Kidney (tissue), 14 donors: ENCODE measurements around the gene SCMH1. TPM values are rescaled to one million over a fixed set of nuclear protein-coding genes. Genes with fewer than 3 reads are reported as not detected.

Source experiments
- DNase-seq, 5 donors: peaks; one replicate each; pipeline ENCODE4 v3.0.0-alpha.2; 2013 to 2020
- FAIRE-seq: peaks from 2 replicates; lab custom pipeline; 2012; peaks lifted over from hg19 to GRCh38; lab: Jason Lieb, UNC
- H3K27ac ChIP-seq, 2 donors: one replicate each; pipeline ENCODE4 v1.7.0; 2013; ENCODE audit warnings: low read depth in 2 of 2, low read length in 2 of 2, inconsistent platforms in 1 of 2
- H3K27me3 ChIP-seq: one replicate; pipeline ENCODE4 v1.7.1; 2013; ENCODE audit warnings: low read length, inconsistent platforms; ENCODE audit not compliant: control insufficient read depth, insufficient read depth
- H3K36me3 ChIP-seq, 3 donors: one replicate each; pipeline versions ENCODE4 v1.7.0 to v1.7.1; 2013; ENCODE audit warnings: low read length in 3 of 3, control low read depth in 1 of 3, inconsistent platforms in 1 of 3; ENCODE audit not compliant: insufficient read depth in 3 of 3, control insufficient read depth in 2 of 3
- H3K4me1 ChIP-seq, 3 donors: one replicate each; pipeline versions ENCODE4 v1.7.0 to v1.7.1; 2013; ENCODE audit warnings: low read length in 3 of 3, inconsistent platforms in 1 of 3, low read depth in 1 of 3; ENCODE audit not compliant: control insufficient read depth in 2 of 3, insufficient read depth in 2 of 3
- H3K4me3 ChIP-seq, 3 donors: one replicate each; pipeline versions ENCODE4 v1.7.0 to v1.8.1; 2013; ENCODE audit warnings: low read length in 3 of 3, control low read depth in 1 of 3, inconsistent platforms in 1 of 3
- H3K9ac ChIP-seq, 3 donors: one replicate each; pipeline versions ENCODE4 v1.7.0 to v1.7.1; 2013; ENCODE audit warnings: low read length in 3 of 3, control low read depth in 1 of 3, inconsistent platforms in 1 of 3
- H3K9me3 ChIP-seq, 3 donors: one replicate each; pipeline versions ENCODE4 v1.7.0 to v1.7.1; 2013; ENCODE audit warnings: low read length in 3 of 3, control low read depth in 1 of 3, inconsistent platforms in 1 of 3; ENCODE audit not compliant: control insufficient read depth in 2 of 3, insufficient read depth in 1 of 3
- intact Hi-C: fragments of 100-400 bp; cut with DNase I; formaldehyde crosslinking; loops from one replicate; pipeline ENCODE4 v1.11.1; 2022
- polyA plus RNA-seq: library from polyadenylated mRNA; stranded (reverse); fragments of 350-450 nt; fragmentation: Illumina TruSeq; extraction: RNeasy Lipid Tissue Mini Kit (QIAGEN cat#74804); gene quantifications from one replicate; pipeline ENCODE4 v1.2.3, GENCODE V29; 2014; ENCODE audit warnings: low read depth, low replicate concordance; ENCODE audit not compliant: insufficient read depth
- total RNA-seq: library from RNA; stranded (reverse); fragmentation: NEBNext Ultra II Directional; extraction: Animal tissue kit (Norgen Biotek cat#: 25700); gene quantifications from one replicate; pipeline ENCODE4 v1.2.1, GENCODE V29; 2021
- TF ChIP-seq, protein P1 (sequence below): IDR thresholded peaks from 3 replicates; pipeline ENCODE4 v1.5.1; 2012; ENCODE audit warnings: mild to moderate bottlenecking, moderate library complexity, borderline replicate concordance; ENCODE audit not compliant: insufficient read depth; ENCODE audit errors: extremely low read depth
- donor health status: control.
- donor health status: control.
- donor health status: control.
- donor health status: control.
- donor health status: control.
- donor health status: DM: yes; HTN: yes; CAD: no.
- donor health status: Normal renal cell carcinoma (clear cell type).

SCMH1 gene
- total and polyA plus RNA-seq, 2 donors from 2014 or later: 26.4 to 58.3 TPM

DNA sequence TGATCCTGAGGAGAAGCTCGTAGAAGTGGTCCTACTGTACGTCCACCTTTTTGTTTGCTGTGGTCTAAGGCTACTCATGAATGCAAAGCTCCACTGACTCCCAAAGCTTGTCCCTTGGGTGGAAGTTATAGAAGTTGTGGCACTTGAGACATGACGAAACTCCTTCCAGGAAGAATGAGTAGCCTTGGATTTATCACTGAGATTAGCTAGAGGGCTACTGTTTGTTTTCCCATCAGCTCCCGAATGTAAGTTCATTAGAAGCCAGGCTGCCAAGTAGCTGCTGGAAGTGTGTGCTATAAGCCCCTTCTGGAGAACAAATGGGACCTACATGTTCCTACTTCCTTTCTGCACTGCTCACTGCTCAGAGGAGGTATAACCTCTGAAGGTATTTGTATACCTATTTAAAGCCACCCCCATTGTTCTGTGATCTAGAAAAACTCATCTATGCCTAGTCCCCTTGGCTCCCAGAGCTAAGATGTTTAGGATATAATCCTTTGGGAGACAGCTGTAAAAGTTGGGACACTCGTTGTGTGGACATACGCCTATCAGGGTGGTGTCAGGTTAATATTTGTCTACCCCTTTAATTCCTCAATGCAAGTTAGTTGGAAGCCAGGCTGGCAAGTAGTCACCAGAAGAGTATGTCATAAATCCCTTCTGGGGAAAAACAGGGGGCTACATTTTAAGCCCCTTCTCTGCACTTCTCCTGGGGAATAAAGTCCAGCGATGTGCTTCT, 72.9 kb downstream of the SCMH1 start:
- no peak for DNase-seq
- peaks cover 0 to 7% (median 4%) of the 10 kb centered on the region in 3 donors for H3K9me3 ChIP-seq
- intact Hi-C loops: no loop called here
- H3K27ac ChIP-seq: no peak overlapping the region
- no peak overlapping the region for H3K9ac ChIP-seq
- no peak for FAIRE-seq
- H3K4me3 ChIP-seq: no peak overlapping the region
- H3K36me3 ChIP-seq: no peaks in the 10 kb centered on the region
- H3K4me1 ChIP-seq: peaks cover 0 to 5% (median 2%) of the 10 kb centered on the region in 3 donors
- TF ChIP-seq, protein P1, sequence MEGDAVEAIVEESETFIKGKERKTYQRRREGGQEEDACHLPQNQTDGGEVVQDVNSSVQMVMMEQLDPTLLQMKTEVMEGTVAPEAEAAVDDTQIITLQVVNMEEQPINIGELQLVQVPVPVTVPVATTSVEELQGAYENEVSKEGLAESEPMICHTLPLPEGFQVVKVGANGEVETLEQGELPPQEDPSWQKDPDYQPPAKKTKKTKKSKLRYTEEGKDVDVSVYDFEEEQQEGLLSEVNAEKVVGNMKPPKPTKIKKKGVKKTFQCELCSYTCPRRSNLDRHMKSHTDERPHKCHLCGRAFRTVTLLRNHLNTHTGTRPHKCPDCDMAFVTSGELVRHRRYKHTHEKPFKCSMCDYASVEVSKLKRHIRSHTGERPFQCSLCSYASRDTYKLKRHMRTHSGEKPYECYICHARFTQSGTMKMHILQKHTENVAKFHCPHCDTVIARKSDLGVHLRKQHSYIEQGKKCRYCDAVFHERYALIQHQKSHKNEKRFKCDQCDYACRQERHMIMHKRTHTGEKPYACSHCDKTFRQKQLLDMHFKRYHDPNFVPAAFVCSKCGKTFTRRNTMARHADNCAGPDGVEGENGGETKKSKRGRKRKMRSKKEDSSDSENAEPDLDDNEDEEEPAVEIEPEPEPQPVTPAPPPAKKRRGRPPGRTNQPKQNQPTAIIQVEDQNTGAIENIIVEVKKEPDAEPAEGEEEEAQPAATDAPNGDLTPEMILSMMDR: no peak
- no peaks in the 10 kb centered on the region for H3K27me3 ChIP-seq

DNA sequence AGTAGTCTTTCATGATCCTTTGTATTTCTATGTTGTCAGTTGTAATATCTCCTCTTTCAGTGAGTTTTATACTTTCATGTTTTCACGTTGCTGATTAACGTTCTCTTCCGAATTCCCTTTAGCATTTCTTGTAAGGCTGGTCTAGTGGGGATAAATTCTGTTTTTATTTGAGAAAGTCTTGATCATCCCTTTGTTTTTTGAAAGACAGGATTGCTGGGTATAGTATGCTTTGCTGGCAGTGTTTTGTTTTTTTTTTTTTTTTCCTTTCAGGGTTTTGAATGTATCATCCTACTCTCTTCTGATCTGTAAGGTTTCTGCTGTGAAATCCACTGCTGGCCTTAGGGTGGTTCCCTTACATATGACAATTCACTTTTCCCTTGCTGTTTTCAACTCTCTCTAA, 74.4 kb downstream of the SCMH1 start:
- Histone ChIP-seq H3K36me3 (no peaks in the 10 kb centered on the region), H3K27me3 (no peaks in the 10 kb centered on the region), H3K4me3 (no peak overlapping the region), H3K4me1 (peaks cover 0 to 5% (median 2%) of the 10 kb centered on the region in 3 donors), H3K9me3 (peaks cover 0 to 7% (median 4%) of the 10 kb centered on the region in 3 donors), H3K27ac (no peak overlapping the region), H3K9ac (no peak overlapping the region)
- intact Hi-C loops: no loop called here
- no peak for FAIRE-seq
- no peak for DNase-seq
- TF ChIP-seq, protein P1: no peak

DNA sequence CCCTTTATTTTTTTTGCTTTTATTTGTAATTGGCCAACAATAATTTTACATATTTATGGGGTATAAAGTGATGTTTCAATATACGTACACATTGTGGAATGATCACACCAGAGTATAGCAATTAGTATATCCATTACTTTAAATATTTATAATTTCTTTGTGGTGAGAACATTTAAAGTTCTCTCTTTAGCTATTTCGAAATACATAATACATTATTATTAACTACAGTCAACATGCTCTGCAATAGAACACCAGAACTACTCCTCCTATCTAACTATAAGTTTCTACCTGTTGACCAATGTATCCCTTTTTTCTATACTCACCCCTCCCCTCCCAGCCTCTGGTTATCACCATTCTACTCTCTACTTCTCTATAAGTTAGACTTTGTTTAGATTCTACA, 77.4 kb downstream of the SCMH1 start:
- TF ChIP-seq, protein P1: no peak
- DNase-seq (no peak), FAIRE-seq (no peak)
- no peak overlapping the region for H3K27ac ChIP-seq
- intact Hi-C loops: no loop called here
- H3K27me3 ChIP-seq: no peaks in the 10 kb centered on the region
- peaks cover 0 to 7% (median 4%) of the 10 kb centered on the region in 3 donors for H3K9me3 ChIP-seq
- no peaks in the 10 kb centered on the region for H3K4me1 ChIP-seq
- no peak overlapping the region for H3K4me3 ChIP-seq
- H3K36me3 ChIP-seq: peaks cover 0 to 2% (median 0%) of the 10 kb centered on the region in 3 donors
- no peak overlapping the region for H3K9ac ChIP-seq
